Suprapubic skin (tissue), 4 donors: ENCODE results near the gene VIPR1. TPM values are rescaled to one million over a fixed set of nuclear protein-coding genes. Genes with fewer than 3 reads are reported as not detected.

Experiments
- DNase-seq, 2 donors: peaks; one replicate each; pipeline ENCODE4 v3.0.0-alpha.2; 2019; ENCODE audit warnings: low spot score in 2 of 2
- H3K27ac ChIP-seq: fragments of 200-600 bp; sonication (generic); one replicate; pipeline ENCODE4 v1.5.1; 2019
- H3K27me3 ChIP-seq: fragments of 200-600 bp; sonication (generic); one replicate; pipeline ENCODE4 v1.5.1; 2019
- H3K36me3 ChIP-seq: fragments of 200-600 bp; sonication (generic); one replicate; pipeline ENCODE4 v1.5.1; 2019
- H3K4me1 ChIP-seq: fragments of 200-600 bp; sonication (generic); one replicate; pipeline ENCODE4 v1.5.1; 2019
- H3K4me3 ChIP-seq: fragments of 200-600 bp; sonication (generic); one replicate; pipeline ENCODE4 v1.5.1; 2019; ENCODE audit warnings: mild to moderate bottlenecking
- H3K9me3 ChIP-seq: fragments of 200-600 bp; sonication (generic); one replicate; pipeline ENCODE4 v1.5.1; 2019
- EP300 ChIP-seq: sonication (generic); formaldehyde crosslinking; IDR thresholded peaks from one replicate; pipeline ENCODE4 v1.6.1; 2017; ENCODE audit warnings: antibody characterized with exemption
- POLR2A ChIP-seq, 2 donors: fragments of 450-650 bp; IDR thresholded peaks; one replicate each; pipeline ENCODE4 v1.6.1; 2017; ENCODE audit warnings: antibody characterized with exemption in 2 of 2, mild to moderate bottlenecking in 2 of 2, moderate library complexity in 2 of 2
- POLR2AphosphoS5 ChIP-seq, 3 donors: sonication (generic); formaldehyde crosslinking; IDR thresholded peaks; one replicate each; pipeline ENCODE4 v1.6.1; 2017; ENCODE audit warnings: antibody characterized with exemption in 3 of 3
- WGBS: methylation state at CpG from one replicate; pipeline ENCODE4 v1.1.5; 2018; 5-methylcytosine and 5-hydroxymethylcytosine counted together
- total RNA-seq, 4 donors: library from RNA; depleted of rRNA; stranded (reverse); fragments of >200 nt; gene quantifications; one replicate each; pipeline ENCODE4 v1.1.0, GENCODE V29; 2016
- TF ChIP-seq, protein P1 (sequence below), 2 donors: fragments of 200-600 bp in 1 of 2; fragments of 450-650 bp in 1 of 2; sonication (generic) in 1 of 2; IDR thresholded peaks; one replicate each; pipeline ENCODE4 v1.5.1; 2016 to 2019; ENCODE audit warnings: antibody characterized with exemption in 2 of 2, mild to moderate bottlenecking in 1 of 2, moderate library complexity in 1 of 2

The VIPR1 gene
- total RNA-seq, 4 donors from 2014 or later = 39.8 to 148 (median 74.3) TPM

DNA sequence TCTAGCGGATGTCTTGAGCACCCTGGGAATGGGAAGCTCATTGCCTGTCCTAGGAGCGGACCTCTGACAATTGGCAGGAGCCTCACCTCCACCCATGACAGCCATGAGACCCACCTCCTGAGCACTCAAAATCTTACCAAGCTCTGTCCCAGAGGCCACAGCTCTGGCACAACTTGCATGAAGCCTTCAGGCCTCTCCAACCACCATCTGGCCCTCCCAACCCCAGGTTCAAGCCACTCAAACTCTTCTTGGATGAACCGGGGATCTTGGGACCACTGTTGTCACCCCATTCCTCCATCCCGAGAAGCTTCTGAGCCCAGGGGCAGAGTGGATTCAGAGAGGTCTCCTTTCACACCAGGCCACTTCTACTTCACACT is 1.5 kb downstream of the VIPR1 start:
- peak; percentile 41 to 54 for DNase-seq
- Histone ChIP-seq H3K36me3 (no peaks in the 10 kb centered on the region), H3K4me1 (peaks cover 51% of the 10 kb centered on the region), H3K9me3 (no peaks in the 10 kb centered on the region), H3K27me3 (peaks cover 21% of the 10 kb centered on the region), H3K27ac (peak overlapping the region; percentile 32), H3K4me3 (peak overlapping the region; percentile 64)
- TF ChIP-seq EP300 = no peak
- TF ChIP-seq POLR2A (IDR thresholded peaks at IDR 0.05) = no peak
- no peak for TF ChIP-seq POLR2AphosphoS5 (IDR thresholded peaks at IDR 0.05)
- TF ChIP-seq, protein P1, sequence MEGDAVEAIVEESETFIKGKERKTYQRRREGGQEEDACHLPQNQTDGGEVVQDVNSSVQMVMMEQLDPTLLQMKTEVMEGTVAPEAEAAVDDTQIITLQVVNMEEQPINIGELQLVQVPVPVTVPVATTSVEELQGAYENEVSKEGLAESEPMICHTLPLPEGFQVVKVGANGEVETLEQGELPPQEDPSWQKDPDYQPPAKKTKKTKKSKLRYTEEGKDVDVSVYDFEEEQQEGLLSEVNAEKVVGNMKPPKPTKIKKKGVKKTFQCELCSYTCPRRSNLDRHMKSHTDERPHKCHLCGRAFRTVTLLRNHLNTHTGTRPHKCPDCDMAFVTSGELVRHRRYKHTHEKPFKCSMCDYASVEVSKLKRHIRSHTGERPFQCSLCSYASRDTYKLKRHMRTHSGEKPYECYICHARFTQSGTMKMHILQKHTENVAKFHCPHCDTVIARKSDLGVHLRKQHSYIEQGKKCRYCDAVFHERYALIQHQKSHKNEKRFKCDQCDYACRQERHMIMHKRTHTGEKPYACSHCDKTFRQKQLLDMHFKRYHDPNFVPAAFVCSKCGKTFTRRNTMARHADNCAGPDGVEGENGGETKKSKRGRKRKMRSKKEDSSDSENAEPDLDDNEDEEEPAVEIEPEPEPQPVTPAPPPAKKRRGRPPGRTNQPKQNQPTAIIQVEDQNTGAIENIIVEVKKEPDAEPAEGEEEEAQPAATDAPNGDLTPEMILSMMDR (IDR thresholded peaks at IDR 0.05) = no peak
- 95% methylated on average over 4 of the region's 4 CpGs for WGBS

DNA sequence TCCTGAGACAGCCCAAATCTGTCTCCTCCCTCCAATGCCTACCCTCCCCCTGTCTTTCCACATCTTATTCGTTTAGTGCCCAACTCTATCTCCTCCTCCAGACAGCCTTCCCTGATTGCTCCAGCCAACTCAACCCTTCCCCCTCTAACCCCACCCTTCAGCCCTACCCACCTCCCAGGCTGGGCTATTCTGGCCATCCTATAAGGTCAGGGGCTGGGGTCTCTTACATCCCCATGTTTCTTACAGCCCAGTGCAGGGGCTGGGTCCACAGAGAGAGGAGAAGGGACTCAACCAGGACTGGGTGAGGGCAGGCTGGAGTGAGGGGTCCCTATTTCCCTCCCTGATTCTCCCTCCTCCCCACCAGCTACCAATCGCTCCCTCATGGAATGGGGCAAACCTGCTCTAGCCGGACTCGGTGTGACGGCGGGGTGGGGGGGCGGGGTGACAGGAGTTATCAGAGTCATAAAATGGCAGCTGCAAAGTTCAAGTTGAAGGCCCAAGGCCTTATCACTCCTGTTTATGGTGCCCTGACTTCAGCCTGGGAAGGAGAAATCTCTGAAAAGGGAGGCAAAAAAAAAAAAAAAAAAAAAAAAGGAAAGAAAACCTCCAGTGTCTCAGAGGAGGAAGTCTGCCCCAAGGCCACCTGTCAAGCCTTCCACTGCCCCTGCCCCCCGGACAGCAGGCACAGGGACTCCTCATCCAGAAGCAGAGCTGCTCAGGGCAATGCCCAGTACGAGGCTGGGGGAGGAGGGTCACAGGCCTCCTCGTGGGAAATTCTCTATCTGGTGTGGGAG is 2.1 kb downstream of the VIPR1 start:
- Histone ChIP-seq H3K4me3 (peak overlapping the region; percentile 64), H3K4me1 (peaks cover 51% of the 10 kb centered on the region), H3K27ac (peak overlapping the region; percentile 32), H3K36me3 (no peaks in the 10 kb centered on the region), H3K27me3 (peaks cover 21% of the 10 kb centered on the region), H3K9me3 (no peaks in the 10 kb centered on the region)
- 63% methylated on average over 10 of the region's 10 CpGs for WGBS
- TF ChIP-seq, protein P1 (IDR thresholded peaks at IDR 0.05) = no peak
- TF ChIP-seq POLR2A (IDR thresholded peaks at IDR 0.05) (no peak), EP300 (no peak), POLR2AphosphoS5 (IDR thresholded peaks at IDR 0.05) (no peak)
- peak; percentile 59 to 60 for DNase-seq

DNA sequence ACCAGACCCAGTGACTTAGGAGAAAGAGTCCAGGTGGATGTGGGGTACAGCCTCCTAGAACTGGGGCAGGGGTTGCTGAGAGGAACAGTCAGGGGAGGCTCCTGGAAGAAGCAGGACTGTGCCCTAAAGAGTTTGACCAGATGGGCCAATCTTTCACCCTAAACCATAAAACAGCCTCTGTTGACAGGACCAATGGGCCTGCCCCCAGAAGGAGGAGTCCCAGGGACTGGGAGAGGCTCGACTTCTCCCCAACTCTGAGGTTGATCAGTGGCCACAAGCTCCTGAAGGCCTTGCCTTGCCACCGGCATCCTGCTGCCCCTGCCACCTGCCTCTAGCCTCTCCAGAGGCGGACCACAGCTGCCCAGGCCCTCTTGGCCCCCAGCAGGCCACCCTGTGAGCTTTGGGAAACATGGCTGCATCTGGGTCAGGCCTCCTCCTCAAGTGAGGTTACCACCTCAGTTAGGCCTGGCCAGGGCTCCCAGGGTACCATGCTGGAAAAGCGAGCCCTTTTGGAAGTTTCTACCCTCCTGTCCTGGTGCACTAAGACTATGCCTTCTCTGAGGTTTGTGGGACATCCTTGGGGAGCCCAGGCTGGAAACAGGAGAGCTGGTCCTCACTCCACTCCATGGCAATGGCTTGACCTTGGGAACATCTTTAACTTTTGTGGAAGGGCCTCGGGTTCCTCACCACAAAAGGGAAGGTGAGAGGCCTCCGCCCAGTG is 2.8 kb downstream of the VIPR1 start:
- Histone ChIP-seq H3K4me1 (peaks cover 56% of the 10 kb centered on the region), H3K9me3 (no peaks in the 10 kb centered on the region), H3K27me3 (peaks cover 16% of the 10 kb centered on the region), H3K4me3 (no peak overlapping the region), H3K36me3 (no peaks in the 10 kb centered on the region), H3K27ac (peak overlapping the region; percentile 19)
- TF ChIP-seq EP300 = no peak
- TF ChIP-seq, protein P1 (IDR thresholded peaks at IDR 0.05) = no peak
- TF ChIP-seq POLR2AphosphoS5 (IDR thresholded peaks at IDR 0.05) = no peak
- no peak for TF ChIP-seq POLR2A (IDR thresholded peaks at IDR 0.05)
- WGBS = 100% methylated on average over 1 of the region's 6 CpGs
- peak; percentile 55 to 66 for DNase-seq

DNA sequence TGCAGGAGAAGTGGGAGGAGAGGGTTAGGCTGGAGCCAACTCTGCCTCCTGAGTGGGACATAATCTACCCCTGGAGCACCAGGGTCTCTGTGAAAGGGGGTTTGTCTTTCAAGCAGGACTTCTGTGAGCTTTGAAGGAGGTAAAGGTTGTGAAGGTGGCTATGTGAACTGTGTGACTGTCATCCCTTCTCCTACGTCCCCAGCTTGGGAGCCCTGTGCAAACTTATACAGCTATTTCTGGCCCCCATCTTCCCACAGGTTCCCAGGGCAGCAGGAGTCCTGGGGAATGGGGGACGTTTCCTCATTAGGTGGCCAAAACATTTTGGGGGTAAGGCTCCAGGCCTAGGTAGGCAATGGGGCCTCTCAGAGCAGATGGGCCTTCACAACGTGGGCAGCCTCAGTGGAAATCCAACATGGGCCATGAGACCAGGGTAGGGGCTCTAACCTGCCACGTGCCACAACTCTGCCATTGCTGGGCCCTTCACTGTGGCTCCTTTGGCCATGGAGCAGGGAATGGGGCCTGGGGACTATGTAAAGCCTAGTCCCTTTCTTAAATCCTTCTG is 3.5 kb downstream of the VIPR1 start:
- no peak overlapping the region for H3K4me3 ChIP-seq
- peak overlapping the region; percentile 19 for H3K27ac ChIP-seq
- peaks cover 11% of the 10 kb centered on the region for H3K27me3 ChIP-seq
- H3K36me3 ChIP-seq = no peaks in the 10 kb centered on the region
- H3K9me3 ChIP-seq = no peaks in the 10 kb centered on the region
- 87% methylated on average over 4 of the region's 4 CpGs for WGBS
- peak; percentile 38 to 65 for DNase-seq
- H3K4me1 ChIP-seq = peaks cover 59% of the 10 kb centered on the region
- no peak for TF ChIP-seq POLR2AphosphoS5 (IDR thresholded peaks at IDR 0.05)
- no peak for TF ChIP-seq POLR2A (IDR thresholded peaks at IDR 0.05)
- TF ChIP-seq, protein P1 (IDR thresholded peaks at IDR 0.05) = no peak
- no peak for TF ChIP-seq EP300

DNA sequence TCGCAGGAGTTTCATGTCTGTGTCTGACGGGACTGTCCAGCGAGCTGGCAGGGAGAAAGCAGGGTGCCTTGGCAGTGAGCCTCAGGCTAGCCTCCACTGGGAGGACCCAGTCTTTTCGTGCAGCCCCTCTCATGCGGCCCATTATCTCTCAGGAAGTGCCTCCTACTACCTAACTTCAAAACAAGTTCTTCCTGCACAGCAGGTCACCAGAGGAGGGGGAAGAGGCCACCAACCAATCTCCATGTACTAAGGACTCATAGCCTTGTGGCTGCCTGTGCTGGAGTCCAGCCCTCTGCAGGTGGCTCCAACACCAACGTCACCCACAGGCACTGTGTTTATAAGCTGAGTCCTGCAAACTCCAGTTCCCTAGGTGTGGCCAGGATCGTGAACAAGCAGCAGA is 4.8 kb downstream of the VIPR1 start:
- TF ChIP-seq POLR2AphosphoS5 (IDR thresholded peaks at IDR 0.05) = no peak
- TF ChIP-seq, protein P1 (IDR thresholded peaks at IDR 0.05) = no peak
- no peak for TF ChIP-seq POLR2A (IDR thresholded peaks at IDR 0.05)
- no peak for TF ChIP-seq EP300
- DNase-seq = peak; percentile 57 to 72
- no peaks in the 10 kb centered on the region for H3K36me3 ChIP-seq
- H3K4me3 ChIP-seq = no peak overlapping the region
- H3K4me1 ChIP-seq = peaks cover 46% of the 10 kb centered on the region
- H3K27ac ChIP-seq = peak overlapping the region; percentile 72
- H3K9me3 ChIP-seq = no peaks in the 10 kb centered on the region
- H3K27me3 ChIP-seq = no peaks in the 10 kb centered on the region
- 27% methylated on average over 7 of the region's 7 CpGs for WGBS
